Lower leg skin (tissue), 3 donors: ENCODE results near the gene SPSB3.

Source experiments
- CTCF ChIP-seq, 3 donors: fragments of 450-650 bp; IDR thresholded peaks; one replicate each; pipeline ENCODE4 v1.5.1; 2016; ENCODE audit warnings: antibody characterized with exemption in 3 of 3, mild to moderate bottlenecking in 3 of 3, moderate library complexity in 2 of 3
- POLR2A ChIP-seq, 2 donors: fragments of 450-650 bp; IDR thresholded peaks; one replicate each; pipeline ENCODE4 v1.6.1; 2016 to 2017; ENCODE audit warnings: antibody characterized with exemption in 2 of 2, mild to moderate bottlenecking in 1 of 2, moderate library complexity in 1 of 2

- no peak for TF ChIP-seq CTCF (IDR thresholded peaks at IDR 0.05)
- TF ChIP-seq POLR2A (IDR thresholded peaks at IDR 0.05) = no peak
These were observed 2.4 kb downstream of the SPSB3 start for GRCh38 chr16:1779741-1780676.
